IMR-90 (cell line): Measurements from ENCODE around the gene DIP2C.

Source experiments
- BHLHE40 ChIP-seq: fragments of 150-350 bp; IDR thresholded peaks from 2 replicates; pipeline ENCODE4 v1.6.1; 2016; ENCODE audit warnings: mild to moderate bottlenecking, low read depth, low read length
- CEBPB ChIP-seq: IDR thresholded peaks from 2 replicates; pipeline ENCODE4 v1.6.1; 2012; ENCODE audit warnings: low read depth, low read length, improper control_type of control experiment
- CHD1 ChIP-seq: IDR thresholded peaks from 2 replicates; pipeline ENCODE4 v1.6.1; 2012; ENCODE audit warnings: low read depth, low read length, improper control_type of control experiment
- CTCF ChIP-seq: conservative IDR thresholded peaks from 2 replicates; pipeline ENCODE4 v1.5.1; 2012; ENCODE audit warnings: mild to moderate bottlenecking, low read depth, low read length, improper control_type of control experiment
- ELK1 ChIP-seq: fragments of 150-350 bp; IDR thresholded peaks from 2 replicates; pipeline ENCODE4 v1.6.1; 2016; ENCODE audit warnings: low read depth, mild to moderate bottlenecking, low read length, moderate library complexity, borderline replicate concordance
- FOS ChIP-seq: fragments of 150-350 bp; IDR thresholded peaks from 2 replicates; pipeline ENCODE4 v1.6.1; 2016; ENCODE audit warnings: low read depth, low read length
- MAFK ChIP-seq: IDR thresholded peaks from 2 replicates; pipeline ENCODE4 v1.6.1; 2012; ENCODE audit warnings: low read depth, low read length, improper control_type of control experiment
- MAZ ChIP-seq: IDR thresholded peaks from 2 replicates; pipeline ENCODE4 v1.6.1; 2012; ENCODE audit warnings: low read depth, mild to moderate bottlenecking, low read length, improper control_type of control experiment, moderate library complexity, borderline replicate concordance
- MXI1 ChIP-seq: IDR thresholded peaks from 2 replicates; pipeline ENCODE4 v1.6.1; 2012; ENCODE audit warnings: low read depth, mild to moderate bottlenecking, low read length, moderate library complexity, borderline replicate concordance
- POLR2A ChIP-seq: IDR thresholded peaks from 2 replicates; pipeline ENCODE4 v1.6.1; 2012; ENCODE audit warnings: mild to moderate bottlenecking, low read depth, low read length
- RAD21 ChIP-seq: IDR thresholded peaks from 2 replicates; pipeline ENCODE4 v1.6.1; 2012; ENCODE audit warnings: low read length, improper control_type of control experiment
- RCOR1 ChIP-seq: IDR thresholded peaks from 2 replicates; pipeline ENCODE4 v1.6.1; 2012; ENCODE audit warnings: mild to moderate bottlenecking, low read length, improper control_type of control experiment; ENCODE audit not compliant: insufficient replicate concordance
- RFX5 ChIP-seq: IDR thresholded peaks from 2 replicates; pipeline ENCODE4 v1.8.0; 2012; ENCODE audit warnings: low read depth, mild to moderate bottlenecking, low read length, moderate library complexity
- USF2 ChIP-seq: fragments of 150-350 bp; IDR thresholded peaks from 2 replicates; pipeline ENCODE4 v1.6.1; 2017; ENCODE audit warnings: mild to moderate bottlenecking, antibody characterized with exemption, low read length, low read depth

DNA sequence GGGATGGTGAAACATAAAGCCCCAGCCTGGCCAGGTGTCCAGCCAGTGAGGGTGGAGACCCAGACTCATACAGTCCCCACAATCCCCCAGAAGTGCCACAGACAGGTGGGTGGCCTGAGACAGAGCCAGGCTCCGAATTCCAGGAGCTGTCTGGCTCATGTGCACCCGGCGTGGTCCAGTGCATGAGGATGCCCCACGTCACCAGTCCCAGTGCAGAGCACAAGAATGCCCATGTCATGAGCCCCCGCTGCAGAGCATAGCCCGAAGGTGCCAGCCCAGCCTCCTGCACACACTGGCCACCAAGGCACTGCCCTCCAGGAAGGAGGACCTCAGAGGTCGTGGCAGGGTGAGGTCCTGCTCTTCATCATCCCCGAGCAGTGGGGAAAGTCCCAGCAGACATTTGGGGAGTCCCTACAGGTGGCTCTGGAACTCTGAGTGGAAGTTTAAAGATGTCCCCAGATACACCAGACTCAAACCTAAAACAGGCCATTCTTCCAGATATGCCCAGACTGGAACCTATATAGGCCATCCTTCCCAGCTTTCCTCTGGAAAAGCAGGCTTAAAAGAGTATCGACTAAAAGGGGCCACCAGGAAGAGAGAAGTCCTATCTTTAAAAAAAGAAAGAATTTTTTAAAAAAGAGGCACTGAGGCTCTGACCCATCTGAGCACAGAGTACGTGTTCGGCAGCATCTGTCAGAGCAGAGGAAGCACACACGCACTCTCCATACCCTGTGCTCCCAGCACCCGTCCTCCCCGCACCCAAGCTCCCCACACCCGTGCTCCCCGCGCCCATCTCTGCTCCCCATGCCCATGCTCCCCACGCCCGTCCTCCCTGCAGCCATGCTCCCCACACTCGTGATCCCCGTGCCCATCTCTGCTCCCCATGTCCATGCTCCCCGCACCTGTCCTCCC is 11.5 kb downstream of the DIP2C start:
- no peak for TF ChIP-seq RFX5
- TF ChIP-seq CTCF, result no peak
- no peak for TF ChIP-seq POLR2A
- TF ChIP-seq CHD1, result no peak
- TF ChIP-seq BHLHE40, result no peak
- TF ChIP-seq MXI1, result no peak
- TF ChIP-seq RCOR1, result no peak
- no peak for TF ChIP-seq ELK1
- TF ChIP-seq FOS, result no peak
- TF ChIP-seq RAD21, result no peak
- TF ChIP-seq CEBPB, result no peak
- TF ChIP-seq MAFK, result no peak
- no peak for TF ChIP-seq MAZ
- TF ChIP-seq USF2, result no peak
